Measurements from ENCODE around the gene HIVEP1. TPM values are rescaled to one million over a fixed set of nuclear protein-coding genes. Genes with fewer than 3 reads are reported as not detected.

The HIVEP1 gene
- total RNA-seq, 1 donor from 2014 or later: 27.8 TPM

DNA sequence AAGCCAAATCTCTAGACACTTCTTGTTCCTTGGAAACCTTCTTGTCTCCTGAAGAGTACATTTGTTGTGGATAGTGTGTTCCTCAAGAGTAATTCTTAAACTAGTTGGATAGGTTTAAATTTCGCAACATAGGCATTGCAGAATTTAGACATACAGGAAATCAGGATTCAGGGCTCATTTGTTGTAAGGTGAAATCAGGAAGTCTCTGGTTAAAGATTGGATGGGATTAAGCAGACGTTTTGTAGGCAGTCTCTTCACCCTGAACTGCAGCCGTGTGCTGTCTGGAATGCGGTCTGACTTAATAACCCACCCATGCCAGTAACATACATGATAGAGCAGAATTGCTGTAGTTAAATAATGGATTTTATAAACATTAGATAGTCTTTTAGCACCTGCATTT, 21.7 kb downstream of the HIVEP1 start:
- Mint-ChIP-seq H3K27ac (ENCODE audit: unreplicated experiment) (no peak overlapping the region), H3K4me1 (ENCODE audit: unreplicated experiment) (peaks cover 18% of the 10 kb centered on the region), H3K9me3 (ENCODE audit: unreplicated experiment) (peaks cover 19% of the 10 kb centered on the region), H3K36me3 (ENCODE audit: unreplicated experiment) (peaks cover 28% of the 10 kb centered on the region), H3K4me3 (ENCODE audit: unreplicated experiment) (no peak overlapping the region), H3K27me3 (ENCODE audit: unreplicated experiment) (no peaks in the 10 kb centered on the region)
- TF ChIP-seq, protein P1, sequence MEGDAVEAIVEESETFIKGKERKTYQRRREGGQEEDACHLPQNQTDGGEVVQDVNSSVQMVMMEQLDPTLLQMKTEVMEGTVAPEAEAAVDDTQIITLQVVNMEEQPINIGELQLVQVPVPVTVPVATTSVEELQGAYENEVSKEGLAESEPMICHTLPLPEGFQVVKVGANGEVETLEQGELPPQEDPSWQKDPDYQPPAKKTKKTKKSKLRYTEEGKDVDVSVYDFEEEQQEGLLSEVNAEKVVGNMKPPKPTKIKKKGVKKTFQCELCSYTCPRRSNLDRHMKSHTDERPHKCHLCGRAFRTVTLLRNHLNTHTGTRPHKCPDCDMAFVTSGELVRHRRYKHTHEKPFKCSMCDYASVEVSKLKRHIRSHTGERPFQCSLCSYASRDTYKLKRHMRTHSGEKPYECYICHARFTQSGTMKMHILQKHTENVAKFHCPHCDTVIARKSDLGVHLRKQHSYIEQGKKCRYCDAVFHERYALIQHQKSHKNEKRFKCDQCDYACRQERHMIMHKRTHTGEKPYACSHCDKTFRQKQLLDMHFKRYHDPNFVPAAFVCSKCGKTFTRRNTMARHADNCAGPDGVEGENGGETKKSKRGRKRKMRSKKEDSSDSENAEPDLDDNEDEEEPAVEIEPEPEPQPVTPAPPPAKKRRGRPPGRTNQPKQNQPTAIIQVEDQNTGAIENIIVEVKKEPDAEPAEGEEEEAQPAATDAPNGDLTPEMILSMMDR (IDR thresholded peaks at IDR 0.05): no peak
- no peak for DNase-seq (ENCODE audit: extremely low spot score, unreplicated experiment)

DNA sequence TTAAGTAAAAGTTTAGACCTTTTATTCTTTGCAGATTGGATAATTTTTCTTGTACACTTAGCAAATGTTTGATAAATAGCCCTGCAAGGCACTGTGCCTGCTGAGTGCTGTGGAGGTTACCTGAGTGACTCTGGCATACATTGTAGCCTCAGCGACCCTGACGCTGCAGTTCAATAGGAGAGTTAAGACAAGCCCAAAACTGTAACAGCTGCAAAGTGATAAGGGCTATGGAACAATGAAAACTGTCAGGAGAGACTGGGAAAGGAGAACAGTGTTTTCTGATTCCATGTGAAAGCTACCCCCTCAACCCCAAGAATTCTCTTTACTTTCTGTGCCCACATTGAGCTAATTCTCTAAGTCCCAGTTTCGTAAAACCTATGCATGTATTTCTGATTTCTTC, 22.2 kb downstream of the HIVEP1 start:
- Mint-ChIP-seq H3K36me3 (ENCODE audit: unreplicated experiment) (peaks cover 23% of the 10 kb centered on the region), H3K9me3 (ENCODE audit: unreplicated experiment) (peaks cover 17% of the 10 kb centered on the region), H3K4me3 (ENCODE audit: unreplicated experiment) (no peak overlapping the region), H3K27me3 (ENCODE audit: unreplicated experiment) (no peaks in the 10 kb centered on the region), H3K4me1 (ENCODE audit: unreplicated experiment) (peaks cover 18% of the 10 kb centered on the region), H3K27ac (ENCODE audit: unreplicated experiment) (no peak overlapping the region)
- DNase-seq (ENCODE audit: extremely low spot score, unreplicated experiment): no peak
- TF ChIP-seq, protein P1 (IDR thresholded peaks at IDR 0.05): no peak

DNA sequence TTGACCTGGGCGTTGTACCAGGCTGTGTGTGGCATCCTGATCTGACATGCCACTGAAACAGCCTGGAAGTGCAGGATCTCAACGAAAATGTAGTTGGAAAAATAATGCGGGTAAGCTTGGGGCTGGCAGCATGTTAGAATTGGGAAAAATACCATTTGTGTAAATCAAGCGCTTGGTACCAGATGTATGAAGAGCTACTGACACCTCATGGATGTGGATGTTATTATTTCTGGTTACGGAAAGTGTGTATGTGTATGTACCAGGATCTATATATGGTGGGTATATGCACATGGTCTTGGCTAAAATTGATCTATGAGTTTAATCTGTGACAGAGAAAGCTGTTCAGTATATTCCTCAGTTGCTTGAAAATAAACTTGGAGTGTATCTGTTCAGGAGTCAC, 22.7 kb downstream of the HIVEP1 start:
- H3K4me1 Mint-ChIP-seq (ENCODE audit: unreplicated experiment): peaks cover 18% of the 10 kb centered on the region
- H3K9me3 Mint-ChIP-seq (ENCODE audit: unreplicated experiment): peaks cover 13% of the 10 kb centered on the region
- no peak overlapping the region for H3K4me3 Mint-ChIP-seq (ENCODE audit: unreplicated experiment)
- no peak for DNase-seq (ENCODE audit: extremely low spot score, unreplicated experiment)
- peaks cover 21% of the 10 kb centered on the region for H3K36me3 Mint-ChIP-seq (ENCODE audit: unreplicated experiment)
- H3K27ac Mint-ChIP-seq (ENCODE audit: unreplicated experiment): no peak overlapping the region
- no peaks in the 10 kb centered on the region for H3K27me3 Mint-ChIP-seq (ENCODE audit: unreplicated experiment)
- TF ChIP-seq, protein P1 (IDR thresholded peaks at IDR 0.05): peak; percentile 41

DNA sequence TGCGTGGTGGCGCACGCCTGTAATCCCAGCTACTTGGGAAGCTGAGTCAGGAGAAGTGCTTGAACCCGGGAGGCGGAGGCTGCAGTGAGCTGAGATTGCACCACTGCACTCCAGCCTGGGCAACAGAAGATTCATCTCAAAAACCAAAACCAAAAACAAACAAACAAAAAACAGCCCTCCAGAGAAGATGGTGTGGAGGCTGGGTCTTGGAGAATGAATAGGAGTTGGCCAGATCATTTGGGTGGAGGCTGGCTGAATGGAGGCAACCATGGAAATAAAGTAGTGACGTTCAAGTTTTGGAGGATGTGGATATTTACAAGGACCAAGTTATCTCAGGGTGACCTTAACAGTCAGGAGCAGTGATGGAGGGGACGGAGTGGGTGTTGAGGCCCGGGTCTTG, 24.7 kb downstream of the HIVEP1 start:
- Mint-ChIP-seq H3K9me3 (ENCODE audit: unreplicated experiment) (no peaks in the 10 kb centered on the region), H3K27ac (ENCODE audit: unreplicated experiment) (no peak overlapping the region), H3K36me3 (ENCODE audit: unreplicated experiment) (peaks cover 3% of the 10 kb centered on the region), H3K27me3 (ENCODE audit: unreplicated experiment) (no peaks in the 10 kb centered on the region), H3K4me3 (ENCODE audit: unreplicated experiment) (no peak overlapping the region), H3K4me1 (ENCODE audit: unreplicated experiment) (peaks cover 16% of the 10 kb centered on the region)
- TF ChIP-seq, protein P1 (IDR thresholded peaks at IDR 0.05): no peak
- no peak for DNase-seq (ENCODE audit: extremely low spot score, unreplicated experiment)

DNA sequence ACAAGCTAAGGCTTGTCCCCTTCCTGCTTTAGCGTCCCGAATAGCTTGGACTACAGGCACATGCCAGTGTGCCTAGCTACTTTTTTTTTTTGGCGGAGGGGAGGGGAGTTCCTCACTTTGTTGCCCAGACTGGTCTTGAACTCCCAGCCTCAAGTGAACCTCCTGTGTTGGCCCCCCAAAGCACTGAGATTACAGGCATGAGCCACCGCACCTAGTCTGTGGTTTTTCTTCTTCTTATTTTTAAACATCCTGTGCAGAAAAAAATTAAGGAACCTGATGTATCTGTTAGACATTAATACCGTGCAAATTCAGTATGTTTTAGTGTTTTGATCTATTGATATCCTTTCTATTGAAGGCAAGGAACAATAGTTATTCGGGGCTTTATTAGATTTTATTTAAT, 25.7 kb downstream of the HIVEP1 start:
- Mint-ChIP-seq H3K9me3 (ENCODE audit: unreplicated experiment) (no peaks in the 10 kb centered on the region), H3K36me3 (ENCODE audit: unreplicated experiment) (peaks cover 2% of the 10 kb centered on the region), H3K4me1 (ENCODE audit: unreplicated experiment) (peaks cover 15% of the 10 kb centered on the region), H3K27ac (ENCODE audit: unreplicated experiment) (peak overlapping the region; percentile 19), H3K27me3 (ENCODE audit: unreplicated experiment) (no peaks in the 10 kb centered on the region), H3K4me3 (ENCODE audit: unreplicated experiment) (no peak overlapping the region)
- DNase-seq (ENCODE audit: extremely low spot score, unreplicated experiment): no peak
- TF ChIP-seq, protein P1 (IDR thresholded peaks at IDR 0.05): no peak
